Glutamatergic neuron (in vitro differentiated cells): Measurements from ENCODE around the gene R3HDM2. TPM values are rescaled to one million over a fixed set of nuclear protein-coding genes. Genes with fewer than 3 reads are reported as not detected.
"Not testable (repeated sequence)": the region's sequence is repeated elsewhere in the genome, so short reads cannot be mapped to it uniquely, and the experiment has no call there.

Experiments
- DNase-seq: peaks from one replicate; pipeline ENCODE4 v3.0.0; 2022
- H3K27ac Mint-ChIP-seq: one replicate; pipeline ENCODE4 v1.8.0; 2020; ENCODE audit warnings: mild to moderate bottlenecking, mixed read lengths, inconsistent platforms; ENCODE audit not compliant: unreplicated experiment
- H3K27me3 Mint-ChIP-seq: one replicate; pipeline ENCODE4 v1.8.0; 2020; ENCODE audit warnings: mild to moderate bottlenecking, moderate library complexity, mixed read lengths, inconsistent platforms; ENCODE audit not compliant: unreplicated experiment
- H3K36me3 Mint-ChIP-seq: one replicate; pipeline ENCODE4 v1.8.0; 2020; ENCODE audit warnings: mild to moderate bottlenecking, mixed read lengths, inconsistent platforms; ENCODE audit not compliant: unreplicated experiment
- H3K4me1 Mint-ChIP-seq: one replicate; pipeline ENCODE4 v1.8.0; 2020; ENCODE audit warnings: mild to moderate bottlenecking, low read depth, mixed read lengths, inconsistent platforms; ENCODE audit not compliant: unreplicated experiment
- H3K4me3 Mint-ChIP-seq: one replicate; pipeline ENCODE4 v1.8.0; 2020; ENCODE audit warnings: mild to moderate bottlenecking, mixed read lengths, inconsistent platforms; ENCODE audit not compliant: unreplicated experiment
- H3K9me3 Mint-ChIP-seq: one replicate; pipeline ENCODE4 v1.8.0; 2020; ENCODE audit warnings: mild to moderate bottlenecking, moderate library complexity, mixed read lengths, inconsistent platforms; ENCODE audit not compliant: unreplicated experiment
- CTCF ChIP-seq: fragments of 200-600 bp; sonication (generic); IDR thresholded peaks from one replicate; pipeline ENCODE4 v1.5.0; 2021; ENCODE audit not compliant: partially characterized antibody, unreplicated experiment
- total RNA-seq: library from RNA; stranded (reverse); fragmentation: NEBNext Ultra II Directional; extraction: Animal tissue kit (Norgen Biotek cat#: 25700); gene quantifications from one replicate; pipeline ENCODE4 v1.2.1, GENCODE V29; 2021; ENCODE audit not compliant: unreplicated experiment

Gene R3HDM2
- total RNA-seq, 1 donor from 2014 or later: 106 TPM

GRCh38 chr12:57280211-57281062 lies 150.4 kb downstream of the R3HDM2 start:
- Mint-ChIP-seq H3K4me1 (peaks cover 21% of the 10 kb centered on the region), H3K27ac (peak overlapping the region; percentile 83), H3K4me3 (peak overlapping the region; percentile 68), H3K27me3 (peaks cover 6% of the 10 kb centered on the region), H3K9me3 (peaks cover 6% of the 10 kb centered on the region), H3K36me3 (no peaks in the 10 kb centered on the region)
- no peak for DNase-seq
- TF ChIP-seq CTCF: no peak

DNA sequence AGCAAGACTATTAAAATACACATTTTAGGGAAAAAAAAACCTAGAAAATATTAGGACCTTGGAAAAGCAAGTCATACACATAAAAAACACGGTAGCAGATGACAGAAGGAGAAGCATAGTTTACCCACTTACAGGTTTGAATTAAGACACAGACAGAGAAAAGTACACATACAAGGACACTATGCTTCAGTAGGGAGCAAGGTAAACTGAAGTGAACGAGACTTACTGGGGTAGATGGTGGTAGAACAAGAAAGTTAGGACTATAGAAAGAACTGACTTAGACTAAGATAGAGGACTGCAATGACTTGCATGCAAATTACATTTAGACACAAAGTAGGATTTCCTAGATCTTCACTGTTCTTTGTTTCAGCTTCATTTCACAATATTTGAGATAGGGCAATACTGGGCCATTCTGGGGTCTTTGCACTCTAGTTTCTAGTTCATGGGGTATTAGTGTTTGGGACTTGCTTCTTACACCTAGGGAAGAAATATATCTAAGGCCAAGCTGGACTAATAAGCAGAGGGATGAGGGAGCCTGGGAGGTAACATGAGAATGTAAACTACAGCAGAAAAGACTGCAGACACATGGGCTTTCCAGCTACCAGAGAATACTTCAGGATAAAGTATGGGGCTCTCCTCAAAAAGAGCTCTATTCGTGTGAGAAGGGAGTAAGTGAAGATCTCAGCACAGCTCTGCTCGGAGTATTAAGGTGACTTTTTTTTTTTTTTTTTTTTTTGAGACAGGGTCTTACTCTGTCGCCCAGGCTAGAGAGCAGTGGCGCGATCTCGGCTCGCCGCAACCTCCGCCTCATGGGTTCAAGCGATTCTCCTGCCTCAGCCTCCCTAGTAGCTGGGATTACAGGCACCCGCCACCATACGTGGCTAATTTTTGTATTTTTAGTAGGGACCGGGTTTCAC lies 152.1 kb downstream of the R3HDM2 start:
- no peak overlapping the region for H3K4me3 Mint-ChIP-seq
- no peak for DNase-seq
- H3K9me3 Mint-ChIP-seq: peaks cover 6% of the 10 kb centered on the region
- H3K4me1 Mint-ChIP-seq: peaks cover 17% of the 10 kb centered on the region
- no peaks in the 10 kb centered on the region for H3K36me3 Mint-ChIP-seq
- no peak for TF ChIP-seq CTCF
- no peak overlapping the region for H3K27ac Mint-ChIP-seq
- peaks cover 4% of the 10 kb centered on the region for H3K27me3 Mint-ChIP-seq

DNA sequence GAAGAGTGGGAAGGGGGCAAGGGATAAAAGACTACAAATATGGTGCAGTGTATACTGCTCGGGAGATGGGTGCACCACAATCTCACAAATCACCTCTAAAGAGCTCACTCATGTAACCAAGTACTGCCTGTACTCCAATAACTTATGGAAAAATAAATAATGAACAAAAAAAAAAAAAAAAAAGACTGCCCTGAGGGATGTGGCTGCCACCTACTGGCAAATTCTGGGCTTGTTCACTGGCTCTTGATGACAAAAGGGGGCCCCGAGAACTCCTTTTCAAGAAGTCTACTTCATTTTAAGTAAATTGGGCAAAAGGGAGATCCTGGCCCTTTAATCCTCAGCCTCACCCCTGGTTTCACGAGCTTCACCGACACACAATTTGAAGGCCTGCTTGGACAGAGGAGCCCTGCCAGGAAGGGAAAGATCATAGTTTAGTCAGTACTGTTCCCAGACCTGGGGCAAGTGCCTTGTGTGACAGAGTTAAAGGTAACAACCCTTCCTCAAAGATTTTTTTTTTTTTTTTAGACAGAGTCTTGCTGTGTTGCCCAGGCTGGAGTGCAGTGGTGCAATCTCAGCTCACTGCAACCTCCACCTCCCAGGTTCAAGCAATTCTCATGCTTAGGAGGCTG lies 153.8 kb downstream of the R3HDM2 start:
- Mint-ChIP-seq H3K4me3 (no peak overlapping the region), H3K27ac (no peak overlapping the region), H3K27me3 (peaks cover 2% of the 10 kb centered on the region), H3K36me3 (no peaks in the 10 kb centered on the region), H3K9me3 (peaks cover 8% of the 10 kb centered on the region), H3K4me1 (peaks cover 24% of the 10 kb centered on the region)
- no peak for TF ChIP-seq CTCF
- no peak for DNase-seq

DNA sequence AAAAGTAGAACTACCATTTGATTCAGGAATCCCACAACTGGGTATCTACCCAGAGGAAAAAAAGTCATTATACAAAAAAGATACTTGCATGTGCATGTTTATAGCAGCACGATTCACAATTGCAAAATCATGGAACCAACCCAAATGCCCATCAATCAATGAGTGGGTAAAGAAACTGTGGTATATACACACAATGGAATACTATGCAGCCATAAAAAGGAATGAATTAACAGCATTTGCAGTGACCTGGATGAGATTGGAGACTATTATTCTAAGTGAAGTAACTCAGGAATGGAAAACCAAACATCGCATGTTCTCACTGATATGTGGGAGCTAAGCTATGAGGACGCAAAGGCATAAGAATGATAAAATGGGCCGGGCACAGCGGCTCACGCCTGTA lies 154.6 kb downstream of the R3HDM2 start:
- H3K4me3 Mint-ChIP-seq, DNase-seq, H3K9me3 Mint-ChIP-seq, H3K27ac Mint-ChIP-seq, H3K27me3 Mint-ChIP-seq, H3K36me3 Mint-ChIP-seq: not testable (repeated sequence)
- peaks cover 24% of the 10 kb centered on the region for H3K4me1 Mint-ChIP-seq

DNA sequence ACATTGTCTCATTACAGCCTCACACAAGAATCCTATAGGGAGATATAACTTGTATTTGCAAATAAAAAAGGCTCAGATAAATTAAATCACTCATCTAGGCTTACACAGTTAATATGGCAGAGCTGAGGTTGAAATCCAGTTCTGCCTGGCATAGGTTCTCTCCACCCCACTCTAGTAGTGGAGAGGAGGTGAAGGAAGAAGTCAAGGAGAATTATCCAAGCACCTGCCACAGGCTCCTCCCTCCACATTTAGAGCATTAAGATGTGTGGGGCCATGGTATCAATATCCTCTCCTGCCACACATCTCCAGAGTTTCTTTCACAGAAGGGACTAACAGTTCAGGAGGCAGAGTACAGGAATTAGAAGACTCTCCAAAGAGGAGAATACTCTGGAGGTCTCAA lies 157.3 kb downstream of the R3HDM2 start:
- Mint-ChIP-seq H3K4me3 (no peak overlapping the region), H3K36me3 (peaks cover 6% of the 10 kb centered on the region), H3K27ac (no peak overlapping the region), H3K4me1 (peaks cover 11% of the 10 kb centered on the region), H3K9me3 (peaks cover 2% of the 10 kb centered on the region), H3K27me3 (peaks cover 5% of the 10 kb centered on the region)
- TF ChIP-seq CTCF: no peak
- DNase-seq: no peak
